ENCODE results near the gene SLC1A3.

SLC1A3 gene

DNA sequence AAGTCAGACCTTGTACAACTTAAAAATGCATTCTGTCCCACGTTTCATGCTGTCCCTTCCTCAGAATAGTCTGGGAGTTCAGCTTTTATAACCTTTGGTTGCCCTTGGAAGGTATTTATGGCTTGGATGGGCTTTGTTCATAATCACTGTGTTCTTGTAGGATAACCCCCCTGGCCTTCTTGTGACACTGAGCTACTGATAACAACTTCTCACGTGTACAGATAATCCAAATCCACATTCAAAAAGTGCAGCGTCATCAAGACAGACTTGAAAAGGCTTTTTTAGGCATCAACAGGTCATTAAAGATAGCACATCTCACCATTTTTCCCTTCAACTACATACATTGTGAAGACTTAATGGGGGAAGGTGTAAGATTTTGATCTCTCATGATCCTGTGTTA lies 42.0 kb downstream of the SLC1A3 start:
- no peak overlapping the region for H3K4me3 ChIP-seq (ENCODE audit: low read depth, low read length)
- TF ChIP-seq, protein P1, sequence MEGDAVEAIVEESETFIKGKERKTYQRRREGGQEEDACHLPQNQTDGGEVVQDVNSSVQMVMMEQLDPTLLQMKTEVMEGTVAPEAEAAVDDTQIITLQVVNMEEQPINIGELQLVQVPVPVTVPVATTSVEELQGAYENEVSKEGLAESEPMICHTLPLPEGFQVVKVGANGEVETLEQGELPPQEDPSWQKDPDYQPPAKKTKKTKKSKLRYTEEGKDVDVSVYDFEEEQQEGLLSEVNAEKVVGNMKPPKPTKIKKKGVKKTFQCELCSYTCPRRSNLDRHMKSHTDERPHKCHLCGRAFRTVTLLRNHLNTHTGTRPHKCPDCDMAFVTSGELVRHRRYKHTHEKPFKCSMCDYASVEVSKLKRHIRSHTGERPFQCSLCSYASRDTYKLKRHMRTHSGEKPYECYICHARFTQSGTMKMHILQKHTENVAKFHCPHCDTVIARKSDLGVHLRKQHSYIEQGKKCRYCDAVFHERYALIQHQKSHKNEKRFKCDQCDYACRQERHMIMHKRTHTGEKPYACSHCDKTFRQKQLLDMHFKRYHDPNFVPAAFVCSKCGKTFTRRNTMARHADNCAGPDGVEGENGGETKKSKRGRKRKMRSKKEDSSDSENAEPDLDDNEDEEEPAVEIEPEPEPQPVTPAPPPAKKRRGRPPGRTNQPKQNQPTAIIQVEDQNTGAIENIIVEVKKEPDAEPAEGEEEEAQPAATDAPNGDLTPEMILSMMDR (IDR thresholded peaks at IDR 0.05; ENCODE audit: low read depth, low read length): no peak

DNA sequence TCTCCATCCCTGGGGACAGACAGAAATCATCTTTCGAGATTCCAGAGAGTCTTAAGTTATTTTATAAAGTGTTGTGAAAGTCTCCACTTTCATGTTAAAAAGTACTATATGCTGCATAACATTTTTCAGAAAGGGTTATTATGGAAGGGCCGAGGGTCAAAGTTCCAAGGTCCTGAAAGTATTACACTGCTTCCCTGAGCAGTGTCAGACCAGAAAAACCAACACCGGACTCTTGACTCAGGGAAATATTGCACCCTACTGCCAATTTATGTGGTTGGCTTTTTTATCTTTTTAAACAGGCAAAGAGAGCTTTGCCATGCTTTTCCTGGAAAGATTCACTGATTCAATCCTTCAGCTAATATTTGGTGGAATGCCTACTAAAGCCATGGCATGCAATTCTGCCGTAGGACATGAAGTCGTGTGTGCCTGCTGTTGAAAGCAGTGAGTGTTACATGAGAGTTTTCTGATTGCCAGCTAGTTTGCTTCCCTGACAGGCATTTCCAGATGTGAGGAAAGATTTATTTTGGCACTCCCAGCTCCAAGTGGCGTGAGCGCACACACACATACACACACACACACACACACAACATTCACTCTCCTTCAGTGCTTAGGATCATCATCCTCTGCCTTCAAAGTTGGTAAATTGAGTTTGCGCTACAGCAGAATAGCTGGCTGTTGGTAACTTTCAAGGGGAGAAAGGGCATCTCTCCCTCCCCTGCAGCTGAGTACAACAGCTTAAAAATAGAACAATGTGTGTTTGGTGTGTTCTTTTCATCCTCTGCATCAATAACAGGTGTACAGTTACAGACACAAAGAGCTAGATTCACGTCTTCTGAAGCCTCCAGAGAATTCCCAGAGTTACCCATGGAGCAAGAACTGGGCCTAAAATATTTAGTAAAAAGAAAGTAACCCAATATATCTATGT lies 45.6 kb downstream of the SLC1A3 start:
- no peak overlapping the region for H3K4me3 ChIP-seq (ENCODE audit: low read depth, low read length)
- TF ChIP-seq, protein P1 (IDR thresholded peaks at IDR 0.05; ENCODE audit: low read depth, low read length): no peak

DNA sequence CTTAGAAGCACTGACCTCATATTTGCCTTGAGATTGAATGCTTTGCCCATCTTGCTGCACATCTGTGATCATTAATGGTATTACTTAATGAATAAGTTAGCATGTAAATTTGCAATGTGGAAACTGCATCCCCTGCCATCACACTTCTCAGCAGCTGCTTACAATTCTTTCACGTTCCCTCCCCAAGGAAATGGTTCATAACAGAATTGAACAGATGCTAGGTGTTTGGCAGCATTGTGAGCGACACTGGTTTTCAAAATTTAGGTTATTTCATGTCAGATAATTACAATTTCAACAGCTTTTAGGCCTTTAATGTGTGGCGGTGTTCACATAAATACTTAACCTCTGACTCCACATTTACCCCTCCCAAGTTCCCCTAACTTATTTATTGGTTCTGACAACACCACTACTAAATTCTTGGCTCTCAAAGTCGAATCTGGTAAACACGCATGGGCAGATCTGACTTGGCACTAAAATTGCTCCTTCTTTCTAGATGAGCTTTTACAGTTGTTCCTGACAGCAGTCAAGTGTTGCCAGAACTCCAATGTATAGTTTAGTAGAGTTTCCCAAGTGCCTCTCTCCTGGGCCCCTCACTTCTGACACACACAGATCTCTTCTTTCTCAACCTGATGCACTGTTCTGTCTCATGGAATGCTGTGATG lies 46.8 kb downstream of the SLC1A3 start:
- TF ChIP-seq, protein P1 (IDR thresholded peaks at IDR 0.05; ENCODE audit: low read depth, low read length): no peak
- H3K4me3 ChIP-seq (ENCODE audit: low read depth, low read length): no peak overlapping the region

DNA sequence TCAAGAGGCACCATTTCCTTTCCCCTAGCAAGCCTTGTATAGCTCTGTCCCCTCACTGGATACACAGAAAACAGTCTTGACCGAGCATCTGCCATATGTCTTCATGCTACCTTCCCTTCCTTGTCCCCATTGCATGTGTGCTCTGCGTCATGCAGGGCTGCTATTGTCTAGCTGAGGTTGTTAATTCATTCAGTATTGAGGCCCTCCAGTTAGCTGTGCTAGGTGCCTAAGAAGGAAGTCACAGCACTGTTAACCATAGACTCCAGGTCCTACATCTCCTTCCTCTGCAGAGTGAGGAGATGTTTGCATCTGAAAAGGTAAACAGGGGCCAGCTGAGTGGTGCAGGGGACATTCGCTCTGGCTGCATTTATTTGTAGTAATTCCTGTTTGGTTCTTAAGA lies 48.2 kb downstream of the SLC1A3 start:
- TF ChIP-seq, protein P1 (IDR thresholded peaks at IDR 0.05; ENCODE audit: low read depth, low read length): no peak
- H3K4me3 ChIP-seq (ENCODE audit: low read depth, low read length): no peak overlapping the region

DNA sequence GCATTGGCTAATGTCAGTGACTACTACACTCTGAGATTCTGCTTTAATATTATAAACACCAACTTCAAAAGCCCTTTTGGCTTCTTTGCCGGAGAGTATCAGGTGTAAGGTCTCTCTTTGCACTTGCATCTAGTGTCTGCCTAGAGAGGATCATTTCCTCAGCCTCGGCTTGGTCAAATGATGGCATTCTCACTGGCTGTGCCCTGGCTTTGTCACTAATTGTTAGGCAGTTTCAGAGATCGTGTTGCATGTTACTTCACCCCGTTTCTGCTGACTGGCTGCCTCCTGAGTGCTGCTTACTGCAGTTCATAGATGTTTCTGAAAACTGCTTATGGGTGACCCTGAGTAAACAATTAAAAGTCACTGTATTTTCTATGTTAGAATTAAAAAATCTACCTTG lies 48.8 kb downstream of the SLC1A3 start:
- TF ChIP-seq, protein P1 (IDR thresholded peaks at IDR 0.05; ENCODE audit: low read depth, low read length): no peak
- H3K4me3 ChIP-seq (ENCODE audit: low read depth, low read length): no peak overlapping the region

DNA sequence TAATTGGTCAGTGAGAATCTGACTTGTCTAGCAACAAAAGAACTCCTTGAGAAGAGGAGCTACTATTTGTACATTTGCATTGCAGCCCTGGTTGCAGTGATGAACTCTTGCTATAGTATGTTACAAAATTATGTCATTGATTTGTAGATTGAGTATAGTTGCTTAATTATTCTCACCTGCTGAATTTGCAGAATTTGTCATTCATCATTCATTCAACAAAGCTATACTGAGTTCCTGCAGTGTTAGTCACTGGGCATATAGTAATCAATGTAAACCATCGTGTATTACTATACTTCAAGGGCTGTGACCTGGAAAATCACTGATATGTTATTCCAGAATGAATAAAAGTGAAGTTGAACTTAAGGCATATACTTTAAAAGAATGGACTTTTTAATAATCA lies 50.1 kb downstream of the SLC1A3 start:
- TF ChIP-seq, protein P1 (IDR thresholded peaks at IDR 0.05; ENCODE audit: low read depth, low read length): no peak
- H3K4me3 ChIP-seq (ENCODE audit: low read depth, low read length): no peak overlapping the region

DNA sequence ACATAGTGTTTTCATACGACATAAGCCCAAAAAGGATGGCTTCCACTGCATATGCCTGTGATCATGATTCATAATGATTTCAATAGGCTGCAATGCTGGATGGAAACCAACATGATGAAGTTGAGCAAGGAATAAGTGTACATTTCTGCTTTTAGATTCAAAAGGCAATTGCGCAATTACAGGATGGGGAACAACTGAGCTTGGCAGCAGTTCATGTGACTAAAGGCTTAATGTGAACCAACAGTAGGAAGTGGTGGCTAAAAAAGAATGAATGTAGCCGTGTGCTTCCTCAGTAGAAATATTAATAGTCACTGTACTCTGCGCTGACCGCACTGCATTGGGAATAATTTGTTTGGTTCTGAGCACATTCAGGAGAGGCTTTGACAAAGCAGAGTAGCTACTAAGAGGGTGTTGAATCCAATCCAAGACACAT lies 51.2 kb downstream of the SLC1A3 start:
- TF ChIP-seq, protein P1 (IDR thresholded peaks at IDR 0.05; ENCODE audit: low read depth, low read length): no peak
- no peak overlapping the region for H3K4me3 ChIP-seq (ENCODE audit: low read depth, low read length)
